Activated CD8-positive, alpha-beta memory T cell treated with anti-CD3 and anti-CD28 coated beads, Interleukin-2, amount 50 U/mL, for 4 hours (primary cell): ENCODE results near the gene PDCD7.
"Not testable (repeated sequence)": the region's sequence is repeated elsewhere in the genome, so short reads cannot be mapped to it uniquely, and the experiment has no call there.

ENCODE experiments used
- DNase-seq: peaks from one replicate; pipeline ENCODE4 v3.0.0-alpha.2; 2020

PDCD7 gene

DNA sequence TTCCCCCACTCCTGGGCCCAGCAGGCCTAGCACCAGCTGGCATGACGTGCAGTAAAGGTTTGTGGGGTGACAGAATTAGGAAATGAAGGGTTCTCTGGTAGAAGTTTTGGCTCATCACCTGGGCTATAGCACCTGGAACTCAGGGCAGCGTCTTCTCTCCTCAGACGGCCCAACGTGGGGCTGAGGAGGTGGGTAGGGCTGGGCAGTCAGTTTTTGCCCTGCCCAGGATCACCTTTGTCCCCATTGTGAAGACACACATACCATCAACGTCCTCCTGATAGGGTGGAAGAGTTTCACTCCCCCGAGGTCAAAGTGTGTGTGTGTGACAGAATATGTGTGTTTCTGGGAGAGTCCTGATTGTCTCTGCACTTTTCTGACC, 45.0 kb downstream of the PDCD7 start:
- DNase-seq = no peak

DNA sequence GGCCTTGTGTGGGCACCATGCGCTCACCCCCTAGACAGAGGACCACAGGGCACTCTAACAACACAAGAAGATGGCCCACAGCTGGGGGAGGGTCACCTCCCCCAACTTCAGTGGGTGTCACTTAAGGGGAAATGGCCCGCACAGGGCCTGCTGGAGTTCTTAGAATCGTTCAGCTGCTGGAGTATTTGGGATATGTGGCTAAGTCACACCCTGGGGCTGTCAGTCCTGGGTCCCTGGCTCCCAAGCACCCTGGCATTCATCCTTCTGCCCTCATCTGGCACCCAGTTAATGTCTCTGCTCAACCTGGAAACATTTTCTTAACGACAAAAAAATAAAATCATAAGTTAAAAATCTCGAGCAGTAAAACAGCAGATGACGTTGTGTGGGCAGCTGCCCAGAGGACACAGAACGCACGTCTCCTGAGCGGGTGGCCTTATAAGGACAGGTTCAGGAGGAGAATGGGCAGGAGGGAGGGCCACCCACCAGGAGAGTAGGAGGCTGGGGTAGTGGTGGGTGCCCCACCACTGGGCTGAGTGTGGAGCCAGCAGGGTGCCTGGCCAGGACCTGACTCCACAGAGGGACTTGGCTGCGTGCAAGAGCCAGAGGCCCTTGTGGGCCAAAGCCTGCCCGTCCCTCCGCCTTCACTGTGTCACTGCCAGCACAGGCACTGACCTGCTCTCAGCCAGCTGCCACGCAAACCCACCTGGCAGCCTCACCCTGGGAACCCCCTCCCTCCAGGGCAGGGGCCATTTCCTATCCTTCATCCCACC, 45.5 kb downstream of the PDCD7 start:
- no peak for DNase-seq

DNA sequence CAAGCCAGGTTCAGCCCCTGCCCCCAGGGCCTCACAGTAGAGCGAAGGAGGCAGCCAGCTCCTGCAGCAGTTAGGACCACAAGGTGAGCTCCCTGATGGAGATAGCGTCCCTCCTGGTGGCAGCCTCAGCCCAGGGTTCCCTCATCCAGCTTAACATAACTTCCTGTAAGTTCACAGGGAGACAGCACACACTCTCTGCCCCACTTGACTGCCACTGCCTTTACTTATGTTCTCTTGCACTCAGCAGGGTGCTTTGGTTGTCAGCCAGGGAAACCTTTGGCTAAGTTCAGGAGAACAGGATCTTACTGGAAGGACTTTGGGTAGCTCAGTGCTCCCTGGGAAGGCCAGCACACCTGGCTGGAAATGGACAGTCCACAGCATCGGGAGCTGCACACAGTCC, 46.2 kb downstream of the PDCD7 start:
- DNase-seq = no peak

DNA sequence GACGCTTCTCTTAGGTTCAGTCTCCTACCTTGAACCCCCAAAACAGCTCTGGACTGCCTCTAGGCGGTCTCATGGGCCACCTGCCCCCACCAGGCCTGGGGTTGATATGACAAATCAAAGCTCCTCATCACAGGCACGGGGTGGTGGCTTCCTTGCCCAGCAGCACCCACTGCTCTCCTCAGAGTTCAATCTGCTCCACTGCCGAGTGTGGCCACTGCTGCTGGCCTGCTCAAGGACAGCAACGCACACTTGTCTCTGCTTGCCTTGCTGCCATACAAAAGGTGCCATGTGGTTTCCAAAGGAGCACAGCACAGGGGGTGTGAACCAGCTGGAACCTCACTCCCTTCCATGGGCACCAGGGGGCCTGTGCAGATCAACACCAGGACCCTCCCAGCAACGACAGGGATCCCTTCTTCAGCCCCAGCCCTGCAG, 46.9 kb downstream of the PDCD7 start:
- no peak for DNase-seq

- no peak for DNase-seq
Measured at GRCh38 chr15:65085990-65086679, 47.5 kb downstream of the PDCD7 start.

DNA sequence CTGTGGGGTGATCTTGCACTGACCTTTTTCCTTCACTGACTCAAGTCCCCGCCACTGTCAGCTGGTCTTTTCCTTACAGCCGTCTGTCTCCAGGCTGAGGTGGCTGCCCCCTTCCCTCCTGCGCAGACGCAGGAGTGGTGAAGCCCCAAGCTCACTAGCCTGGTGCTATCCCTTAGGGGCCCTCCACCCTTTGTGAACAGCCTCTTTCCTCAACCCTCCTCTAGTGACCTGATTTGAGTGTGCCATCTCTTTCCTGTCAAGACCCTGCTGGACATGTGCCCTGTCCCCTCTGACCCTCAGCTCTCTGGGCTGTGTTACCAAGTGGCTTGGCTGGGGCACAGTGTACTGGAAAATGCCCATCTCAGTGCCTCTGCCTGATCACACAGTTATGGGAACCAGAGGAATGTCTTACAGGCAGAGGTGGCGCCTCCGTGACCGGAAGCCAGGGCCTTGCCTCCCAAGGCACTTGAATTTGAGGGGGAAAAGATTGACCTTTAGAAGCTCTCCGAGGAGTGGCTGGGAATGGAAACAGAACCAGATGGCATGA, 48.3 kb downstream of the PDCD7 start:
- no peak for DNase-seq

DNA sequence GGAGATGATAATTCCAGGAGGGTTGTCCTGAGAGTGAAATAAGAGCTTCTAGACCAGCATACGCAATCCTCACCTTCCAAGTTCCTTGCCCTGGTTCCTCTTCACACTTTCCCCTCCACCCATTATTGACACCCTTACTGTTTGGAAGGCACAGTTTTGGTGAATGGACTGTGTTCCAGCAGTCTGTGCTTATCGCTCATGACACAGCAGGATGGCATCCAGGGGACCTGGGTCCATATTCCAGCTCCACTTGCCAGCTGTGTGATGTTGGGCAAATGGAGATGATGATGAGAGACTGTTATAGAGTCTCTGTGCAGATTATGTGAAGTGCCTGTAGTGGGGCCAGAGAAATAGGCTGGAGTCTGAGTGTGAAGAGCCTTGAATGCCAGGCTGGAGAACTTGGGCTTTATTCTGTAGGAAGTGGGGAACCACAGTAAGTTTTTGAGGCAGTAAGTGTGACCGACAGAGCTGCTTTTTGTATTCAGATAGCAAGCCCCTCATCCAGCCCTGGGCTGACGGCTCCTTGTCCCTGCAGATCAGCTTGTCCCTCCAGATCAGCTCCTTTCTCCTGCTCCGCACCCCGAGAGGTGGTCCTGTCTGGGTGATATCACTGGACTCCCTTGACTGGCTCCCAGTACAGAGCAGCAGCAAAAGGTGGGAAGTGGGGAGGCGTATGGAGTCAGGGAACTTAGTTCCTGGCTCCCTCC, 49.0 kb downstream of the PDCD7 start:
- DNase-seq = no peak

- DNase-seq = no peak
Measured at GRCh38 chr15:65083262-65083701, 50.3 kb downstream of the PDCD7 start.

GRCh38 chr15:65082303-65082953, 51.2 kb downstream of the PDCD7 start:
- no peak for DNase-seq

- no peak for DNase-seq
Measured at GRCh38 chr15:65081758-65082157, 51.9 kb downstream of the PDCD7 start.

- no peak for DNase-seq
Measured at GRCh38 chr15:65081270-65081669, 52.3 kb downstream of the PDCD7 start.

GRCh38 chr15:65079580-65079979, 54.0 kb downstream of the PDCD7 start:
- DNase-seq = no peak

DNA sequence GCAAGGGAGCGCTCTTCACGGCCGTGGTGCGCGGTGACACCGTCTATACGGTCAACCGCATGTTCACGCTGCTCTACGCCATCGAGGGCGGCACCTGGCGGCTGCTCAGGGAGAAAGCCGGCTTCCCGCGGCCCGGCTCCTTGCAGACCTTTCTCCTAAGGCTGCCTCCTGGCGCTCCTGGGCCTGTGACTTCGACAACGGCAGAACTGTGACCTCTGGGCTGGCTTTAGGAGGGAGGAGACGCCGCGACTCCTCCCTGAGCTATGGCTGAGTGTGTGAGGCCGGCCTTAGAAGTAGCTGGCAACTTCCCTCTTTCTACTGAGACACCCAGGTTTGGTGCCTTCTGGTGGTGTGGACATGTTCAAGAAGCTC, 55.6 kb downstream of the PDCD7 start:
- peak; percentile 47 for DNase-seq

DNA sequence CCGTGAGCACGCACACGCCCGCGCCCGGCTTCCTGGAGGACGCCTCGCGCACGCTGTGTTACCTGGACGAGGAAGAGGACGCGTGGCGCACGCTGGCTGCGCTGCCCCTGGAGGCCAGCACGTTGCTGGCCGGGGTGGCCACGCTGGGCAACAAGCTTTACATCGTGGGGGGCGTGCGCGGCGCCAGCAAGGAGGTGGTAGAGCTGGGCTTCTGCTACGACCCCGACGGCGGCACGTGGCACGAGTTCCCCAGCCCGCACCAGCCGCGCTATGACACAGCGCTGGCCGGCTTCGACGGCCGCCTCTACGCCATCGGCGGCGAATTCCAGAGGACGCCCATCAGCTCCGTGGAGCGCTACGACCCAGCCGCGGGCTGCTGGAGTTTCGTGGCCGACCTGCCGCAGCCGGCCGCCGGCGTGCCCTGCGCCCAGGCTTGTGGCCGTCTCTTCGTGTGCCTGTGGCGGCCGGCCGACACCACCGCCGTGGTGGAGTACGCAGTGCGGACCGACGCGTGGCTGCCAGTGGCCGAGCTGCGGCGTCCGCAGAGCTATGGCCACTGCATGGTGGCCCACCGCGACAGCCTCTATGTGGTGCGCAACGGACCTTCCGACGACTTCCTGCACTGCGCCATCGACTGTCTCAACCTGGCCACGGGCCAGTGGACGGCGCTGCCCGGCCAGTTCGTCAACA, 56.2 kb downstream of the PDCD7 start:
- no peak for DNase-seq

DNA sequence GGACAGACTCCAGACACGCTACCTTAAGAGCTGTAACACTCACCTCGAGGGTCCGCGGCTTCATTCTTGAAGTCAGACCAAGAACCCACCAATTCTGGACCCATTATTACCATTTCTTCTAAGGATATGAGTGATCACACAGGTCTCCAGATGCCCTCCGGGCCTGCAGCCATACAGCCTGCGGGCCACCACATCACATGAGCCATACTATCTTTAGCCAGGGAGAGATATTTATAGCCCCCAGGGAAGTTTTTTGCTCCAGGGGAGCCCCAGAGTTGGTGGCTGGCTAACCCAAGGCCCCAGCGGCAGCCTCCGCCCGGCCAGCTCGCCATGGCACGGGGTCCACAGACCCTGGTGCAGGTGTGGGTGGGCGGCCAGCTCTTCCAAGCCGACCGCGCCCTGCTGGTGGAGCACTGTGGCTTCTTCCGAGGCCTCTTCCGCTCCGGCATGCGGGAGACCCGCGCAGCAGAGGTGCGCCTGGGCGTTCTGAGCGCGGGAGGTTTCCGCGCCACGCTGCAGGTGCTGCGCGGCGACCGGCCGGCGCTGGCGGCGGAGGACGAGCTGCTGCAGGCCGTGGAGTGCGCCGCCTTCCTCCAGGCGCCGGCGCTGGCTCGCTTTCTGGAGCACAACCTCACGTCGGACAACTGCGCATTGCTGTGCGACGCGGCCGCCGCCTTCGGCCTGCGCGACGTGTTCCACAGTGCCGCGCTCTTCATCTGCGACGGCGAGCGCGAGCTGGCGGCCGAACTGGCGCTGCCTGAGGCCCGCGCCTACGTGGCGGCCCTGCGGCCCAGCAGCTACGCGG, 56.9 kb downstream of the PDCD7 start, which contains the start of gene KBTBD13:
Gene KBTBD13 (plus strand): TSS at position 261 of the 805 bp plus-strand sequence. CDS start 70 bp downstream, at position 331.
- DNase-seq = no peak

DNA sequence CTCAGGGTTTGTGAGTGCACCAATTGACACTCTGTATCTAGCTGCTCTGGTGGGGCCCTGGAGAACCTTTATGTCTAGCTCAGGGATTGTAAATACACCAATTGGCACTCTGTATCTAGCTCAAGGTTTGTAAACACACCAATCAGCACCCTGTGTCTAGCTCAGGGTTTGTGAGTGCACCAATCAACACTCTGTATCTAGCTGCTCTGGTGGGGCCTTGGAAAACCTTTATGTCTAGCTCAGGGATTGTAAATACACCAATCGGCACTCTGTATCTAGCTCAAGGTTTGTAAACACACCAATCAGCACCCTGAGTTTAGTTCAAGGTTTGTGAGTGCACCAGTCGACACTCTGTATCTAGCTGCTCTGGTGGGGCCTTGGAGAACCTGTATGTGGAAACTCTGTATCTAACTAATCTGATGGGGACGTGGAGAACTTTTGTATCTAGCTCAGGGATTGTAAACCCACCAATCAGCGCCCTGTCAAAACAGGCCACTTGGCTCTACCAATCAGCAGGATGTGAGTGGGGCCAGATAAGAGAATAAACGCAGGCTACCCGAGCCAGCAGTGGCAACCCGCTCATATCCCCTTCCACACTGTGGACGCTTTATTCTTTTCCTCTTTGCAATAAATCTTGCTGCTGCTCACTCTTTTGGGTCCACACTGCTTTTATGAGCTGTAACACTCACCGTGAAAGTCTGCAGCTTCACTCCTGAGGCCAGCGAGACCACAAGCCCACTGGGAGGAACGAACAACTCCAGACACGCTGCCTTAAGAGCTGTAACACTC, 57.8 kb downstream of the PDCD7 start:
- not testable (repeated sequence) for DNase-seq

- DNase-seq = not testable (repeated sequence)
Measured at GRCh38 chr15:65074946-65075345, 58.7 kb downstream of the PDCD7 start.

GRCh38 chr15:65072617-65073016, 61.0 kb downstream of the PDCD7 start:
- no peak for DNase-seq

- no peak for DNase-seq
Measured at GRCh38 chr15:65072027-65072426, 61.6 kb downstream of the PDCD7 start.

DNA sequence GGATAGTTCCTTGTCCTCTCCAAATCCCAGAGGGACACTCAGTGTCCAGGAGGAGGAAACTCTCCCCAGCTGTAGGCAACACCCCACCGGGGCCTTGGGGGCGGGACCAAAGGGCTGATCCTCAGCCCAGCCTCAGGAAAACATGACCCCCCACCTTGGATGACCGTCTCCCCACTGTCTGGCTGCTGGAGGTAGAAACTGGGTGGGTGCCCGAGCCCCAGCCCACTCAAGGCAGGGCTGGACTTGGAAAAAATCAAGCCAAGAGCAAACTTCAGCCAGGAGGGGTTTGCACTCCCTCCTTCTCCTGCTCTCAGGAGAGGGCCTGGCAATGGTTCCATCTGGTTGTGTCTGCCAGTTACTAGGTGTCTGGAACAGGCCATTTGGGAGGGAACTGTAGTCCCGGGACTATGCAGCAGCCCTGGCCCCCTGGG, 62.2 kb downstream of the PDCD7 start:
- no peak for DNase-seq
